IMR-90 (cell line): ENCODE measurements around the gene FSD1. TPM values are rescaled to one million over a fixed set of nuclear protein-coding genes. Genes with fewer than 3 reads are reported as not detected.
"Not testable (repeated sequence)": the region's sequence is repeated elsewhere in the genome, so short reads cannot be mapped to it uniquely, and the experiment has no call there.

Experiments
- ATAC-seq: fragments of 200-7000 bp; cut with Tn5 transposase; 2 replicates; pipeline ENCODE4 v1.9.1; 2020; ENCODE audit warnings: low read depth, mild to moderate bottlenecking, moderate library complexity
- BruUV-seq: library from RNA; stranded (reverse); fragments of 400-500 nt; replicated peaks from 2 replicates; lab custom pipeline; 2021; lab: Mats Ljungman, UMichigan
- CTCF ChIA-PET: fragments of 300-600 bp; formaldehyde crosslinking; extraction: SDS; loops from one replicate; lab custom pipeline; 2021; ENCODE audit warnings: antibody characterized with exemption; lab: Yijun Ruan, JAX
- POLR2A ChIA-PET: fragments of 300-600 bp; sonication (Branson Sonifier 250); formaldehyde crosslinking; loops from one replicate; lab custom pipeline; 2022; ENCODE audit warnings: antibody characterized with exemption; ENCODE audit not compliant: unreplicated experiment; lab: Charles Lee
- DNase-seq: peaks from one replicate; pipeline ENCODE4 v3.0.0; 2013
- H2AFZ ChIP-seq: replicated peaks from 2 replicates; pipeline ENCODE3; 2013; ENCODE audit warnings: low read length, mild to moderate bottlenecking; ENCODE audit not compliant: poor library complexity
- H2AK5ac ChIP-seq: 2 replicates; pipeline ENCODE4 v1.6.1; 2013; ENCODE audit warnings: low read depth, low read length, inconsistent platforms
- H2AK9ac ChIP-seq: replicated peaks from 2 replicates; pipeline ENCODE3; 2013; ENCODE audit warnings: mild to moderate bottlenecking, low read depth, low read length, moderate library complexity; ENCODE audit not compliant: poor library complexity
- H2BK120ac ChIP-seq: 2 replicates; pipeline ENCODE4 v1.6.1; 2013; ENCODE audit warnings: low read depth, low read length, inconsistent platforms
- H2BK15ac ChIP-seq: 3 replicates; pipeline ENCODE4 v1.6.1; 2013; ENCODE audit warnings: low read depth, low read length, inconsistent platforms
- H2BK20ac ChIP-seq: 2 replicates; pipeline ENCODE4 v1.6.1; 2013; ENCODE audit warnings: low read depth, mild to moderate bottlenecking, inconsistent platforms, low read length, moderate library complexity
- H2BK5ac ChIP-seq: 2 replicates; pipeline ENCODE4 v1.6.1; 2013; ENCODE audit warnings: mild to moderate bottlenecking, low read depth, low read length, inconsistent platforms; ENCODE audit not compliant: poor library complexity, severe bottlenecking
- H3K14ac ChIP-seq: replicated peaks from 2 replicates; pipeline ENCODE4 v1.6.1; 2013; ENCODE audit warnings: low read depth, low read length, inconsistent platforms
- H3K18ac ChIP-seq: 2 replicates; pipeline ENCODE4 v1.6.1; 2013; ENCODE audit warnings: low read depth, low read length, control low read depth
- H3K23ac ChIP-seq: 2 replicates; pipeline ENCODE4 v1.6.1; 2013; ENCODE audit warnings: low read depth, low read length, inconsistent platforms
- H3K27ac ChIP-seq: 2 replicates; pipeline ENCODE4 v1.5.1; 2013; ENCODE audit warnings: mild to moderate bottlenecking, control low read depth, low read length; ENCODE audit not compliant: insufficient read depth
- H3K27me3 ChIP-seq: 2 replicates; pipeline ENCODE4 v1.6.1; 2013; ENCODE audit warnings: low read length; ENCODE audit not compliant: control insufficient read depth, insufficient read depth
- H3K36me3 ChIP-seq: 2 replicates; pipeline ENCODE4 v1.6.1; 2013; ENCODE audit warnings: low read length, mixed read lengths; ENCODE audit not compliant: control insufficient read depth, insufficient read depth
- H3K4ac ChIP-seq: 2 replicates; pipeline ENCODE4 v1.6.1; 2013; ENCODE audit warnings: low read depth, low read length, inconsistent platforms
- H3K4me1 ChIP-seq: 2 replicates; pipeline ENCODE4 v1.6.1; 2013; ENCODE audit warnings: low read length, mixed read lengths; ENCODE audit not compliant: control insufficient read depth, insufficient read depth
- H3K4me2 ChIP-seq: 2 replicates; pipeline ENCODE4 v1.6.1; 2013; ENCODE audit warnings: low read depth, mild to moderate bottlenecking, control low read depth, low read length, moderate library complexity
- H3K4me3 ChIP-seq: 2 replicates; pipeline ENCODE4 v1.5.1; 2013; ENCODE audit warnings: low read depth, mild to moderate bottlenecking, control low read depth, low read length, moderate library complexity; ENCODE audit not compliant: insufficient read depth
- H3K56ac ChIP-seq: 2 replicates; pipeline ENCODE4 v1.6.1; 2013; ENCODE audit warnings: low read length, inconsistent platforms; ENCODE audit not compliant: insufficient read depth; ENCODE audit errors: extremely low read depth
- H3K79me1 ChIP-seq, 2 experiments: 2 replicates each; pipeline ENCODE4 v1.6.1; 2013; ENCODE audit warnings: low read length in 2 of 2, inconsistent platforms in 1 of 2, low read depth in 1 of 2
- H3K9ac ChIP-seq: 2 replicates; pipeline ENCODE4 v1.6.1; 2013; ENCODE audit warnings: low read depth, low read length, control low read depth
- H3K9me1 ChIP-seq: 2 replicates; pipeline ENCODE4 v1.6.1; 2013; ENCODE audit warnings: low read length, inconsistent platforms; ENCODE audit not compliant: insufficient read depth
- H3K9me3 ChIP-seq: 2 replicates; pipeline ENCODE4 v1.6.1; 2013; ENCODE audit warnings: low read length; ENCODE audit not compliant: control insufficient read depth, insufficient read depth
- H4K20me1 ChIP-seq: 2 replicates; pipeline ENCODE4 v1.6.1; 2013; ENCODE audit warnings: low read length, inconsistent platforms; ENCODE audit not compliant: insufficient read depth
- H4K5ac ChIP-seq: 2 replicates; pipeline ENCODE4 v1.6.1; 2013; ENCODE audit warnings: mild to moderate bottlenecking, low read depth, low read length, control low read depth
- H4K8ac ChIP-seq, 2 experiments: 2 replicates each; pipeline ENCODE4 v1.6.1; 2013; ENCODE audit warnings: low read depth in 2 of 2, low read length in 2 of 2, control low read depth in 1 of 2, inconsistent platforms in 1 of 2
- H4K91ac ChIP-seq: 2 replicates; pipeline ENCODE4 v1.6.1; 2013; ENCODE audit warnings: low read depth, low read length, inconsistent platforms; ENCODE audit not compliant: insufficient read depth
- WGBS, 2 experiments: methylation state at CpG; one replicate each; pipeline versions ENCODE4 v1.1.5 to v1.1.7; 2013; ENCODE audit warnings: missing lambda C conversion rate in 2 of 2; ENCODE audit not compliant: insufficient read length in 1 of 2; ENCODE audit errors: extremely low coverage in 2 of 2; 5-methylcytosine and 5-hydroxymethylcytosine counted together
- dilution Hi-C: fragments of 300-500 bp; cut with HindIII; formaldehyde crosslinking; loops from one replicate; pipeline ENCODE4 v1.14.3; 2018; ENCODE audit warnings: low sequenced_read_pairs; ENCODE audit not compliant: unreplicated experiment
- in situ Hi-C: fragments of 300-500 bp; cut with MboI; formaldehyde crosslinking; loops from 3 replicates; pipeline ENCODE4 v1.14.3; 2019; ENCODE audit warnings: low sequenced_read_pairs, inconsistent platforms, mixed read lengths
- intact Hi-C: fragments of 100-400 bp; cut with micrococcal nuclease; formaldehyde crosslinking; loops from 2 replicates; pipeline ENCODE4 v1.10.0; 2022
- polyA plus RNA-seq, 3 experiments: library from polyadenylated mRNA; depleted of rRNA; stranded (reverse); fragments of >200 nt; gene quantifications; 2 replicates each; pipeline ENCODE4 v1.2.3, GENCODE V29; 2012; ENCODE audit warnings: low replicate concordance in 1 of 3
- total RNA-seq: library from RNA; depleted of rRNA; stranded (reverse); fragments of >200 nt; gene quantifications from 2 replicates; pipeline ENCODE4 v1.2.3, GENCODE V29; 2012

Gene FSD1
- total and polyA plus RNA-seq, 2 of the 4 experiments (the other 2 are of a cell fraction) = 17.4 to 24.4 TPM

GRCh38 chr19:4349225-4349624, 44.8 kb downstream of the FSD1 start:
- ATAC-seq, in situ Hi-C loops, intact Hi-C loops, H4K8ac ChIP-seq, H2AK9ac ChIP-seq, H3K4me3 ChIP-seq, H2BK20ac ChIP-seq, dilution Hi-C loops, H3K79me1 ChIP-seq, H3K9me1 ChIP-seq, H3K14ac ChIP-seq, H3K4ac ChIP-seq, H3K4me2 ChIP-seq, H3K9me3 ChIP-seq, DNase-seq, H3K4me1 ChIP-seq, H3K18ac ChIP-seq, H3K27me3 ChIP-seq, H3K9ac ChIP-seq, H2AFZ ChIP-seq, H2BK5ac ChIP-seq, H4K91ac ChIP-seq, H2AK5ac ChIP-seq, H4K20me1 ChIP-seq, H2BK120ac ChIP-seq, BruUV-seq, POLR2A ChIA-PET, H3K56ac ChIP-seq, H3K23ac ChIP-seq, H4K5ac ChIP-seq, H3K27ac ChIP-seq, H2BK15ac ChIP-seq: not testable (repeated sequence)
- WGBS, 2 experiments = 93% methylated on average over 6 of the region's 16 CpGs; no CpG with 5 or more reads in 1 of the 2 experiments
- H3K36me3 ChIP-seq = peaks cover 11% of the 10 kb centered on the region
- CTCF ChIA-PET = interaction anchor here (0.7 kb wide), 1 partner anchor 19 kb away, joined by 4 read pairs; no protein-coding TSS in a partner anchor
